Muscle of arm (tissue), 12 donors: ENCODE data around the gene DDC. TPM values are rescaled to one million over a fixed set of nuclear protein-coding genes. Genes with fewer than 3 reads are reported as not detected.
A peak's percentile ranks its signal among the peaks of the same experiment; 100 is the strongest.
"Not testable (repeated sequence)": the region's sequence is repeated elsewhere in the genome, so short reads cannot be mapped to it uniquely, and the experiment has no call there.

Experiments used
- DNase-seq: peaks from one replicate; pipeline ENCODE4 v3.0.0-alpha.2; 2013
- polyA plus RNA-seq, 12 donors: library from polyadenylated mRNA; unstranded; fragments of 120-200 nt; gene quantifications; one replicate each; pipeline ENCODE4 v1.2.1, GENCODE V29; 2013; ENCODE audit not compliant: insufficient read length in 12 of 12

The DDC gene
- polyA plus RNA-seq, 12 donors: 0.21 to 47.3 (median 0.45) TPM; not detected in 3

GRCh38 chr7:50555594-50556140 is 9.5 kb downstream of the DDC start:
- DNase-seq: no peak

- no peak for DNase-seq
These were observed 10.5 kb downstream of the DDC start for GRCh38 chr7:50554431-50555322.

GRCh38 chr7:50553973-50554372 is 11.2 kb downstream of the DDC start:
- DNase-seq: no peak

- DNase-seq: peak; percentile 56
These were observed 12.3 kb downstream of the DDC start for GRCh38 chr7:50552921-50553320.

- no peak for DNase-seq
These were observed 13.1 kb downstream of the DDC start for GRCh38 chr7:50552139-50552538.

GRCh38 chr7:50545613-50546012 is 19.6 kb downstream of the DDC start:
- not testable (repeated sequence) for DNase-seq

GRCh38 chr7:50544992-50545391 is 20.2 kb downstream of the DDC start:
- no peak for DNase-seq

GRCh38 chr7:50543776-50544442 is 21.3 kb downstream of the DDC start:
- DNase-seq: no peak

- no peak for DNase-seq
These were observed 23.1 kb downstream of the DDC start for GRCh38 chr7:50542132-50542531.

GRCh38 chr7:50540785-50541579 is 24.2 kb downstream of the DDC start:
- DNase-seq: no peak

GRCh38 chr7:50539725-50540124 is 25.5 kb downstream of the DDC start:
- DNase-seq: no peak

- no peak for DNase-seq
These were observed 26.7 kb downstream of the DDC start for GRCh38 chr7:50538478-50538877.

- no peak for DNase-seq
These were observed 27.8 kb downstream of the DDC start for GRCh38 chr7:50537417-50537816.

GRCh38 chr7:50535291-50535711 is 29.9 kb downstream of the DDC start:
- not testable (repeated sequence) for DNase-seq

GRCh38 chr7:50534690-50535290 is 30.4 kb downstream of the DDC start:
- no peak for DNase-seq

GRCh38 chr7:50533866-50534265 is 31.3 kb downstream of the DDC start:
- no peak for DNase-seq

GRCh38 chr7:50531928-50532327 is 33.3 kb downstream of the DDC start:
- DNase-seq: no peak

- DNase-seq: no peak
These were observed 33.7 kb downstream of the DDC start for GRCh38 chr7:50531401-50531911.

- DNase-seq: no peak
These were observed 34.4 kb downstream of the DDC start for GRCh38 chr7:50530766-50531165.

GRCh38 chr7:50529093-50529862 is 35.9 kb downstream of the DDC start:
- DNase-seq: no peak
